ENCODE data around the gene PRMT2. TPM values are rescaled to one million over a fixed set of nuclear protein-coding genes. Genes with fewer than 3 reads are reported as not detected.

Gene PRMT2
- polyA plus RNA-seq, 1 donor from 2014 or later = 141 TPM

Other genes starting within 250 kb of the PRMT2 start
- 10.2 TPM for gene DIP2A, start 176.8 kb upstream of the PRMT2 start, polyA plus RNA-seq (ENCODE audit: insufficient read depth, low read depth, low replicate concordance)
- 549 TPM for gene S100B, start 30.6 kb upstream of the PRMT2 start, polyA plus RNA-seq (ENCODE audit: insufficient read depth, low read depth, low replicate concordance)

Data from brain (organoid and tissue), 1 donor.